Measurements from ENCODE around the gene NSL1.
"Not testable (repeated sequence)": the region's sequence is repeated elsewhere in the genome, so short reads cannot be mapped to it uniquely, and the experiment has no call there.

The NSL1 gene

DNA sequence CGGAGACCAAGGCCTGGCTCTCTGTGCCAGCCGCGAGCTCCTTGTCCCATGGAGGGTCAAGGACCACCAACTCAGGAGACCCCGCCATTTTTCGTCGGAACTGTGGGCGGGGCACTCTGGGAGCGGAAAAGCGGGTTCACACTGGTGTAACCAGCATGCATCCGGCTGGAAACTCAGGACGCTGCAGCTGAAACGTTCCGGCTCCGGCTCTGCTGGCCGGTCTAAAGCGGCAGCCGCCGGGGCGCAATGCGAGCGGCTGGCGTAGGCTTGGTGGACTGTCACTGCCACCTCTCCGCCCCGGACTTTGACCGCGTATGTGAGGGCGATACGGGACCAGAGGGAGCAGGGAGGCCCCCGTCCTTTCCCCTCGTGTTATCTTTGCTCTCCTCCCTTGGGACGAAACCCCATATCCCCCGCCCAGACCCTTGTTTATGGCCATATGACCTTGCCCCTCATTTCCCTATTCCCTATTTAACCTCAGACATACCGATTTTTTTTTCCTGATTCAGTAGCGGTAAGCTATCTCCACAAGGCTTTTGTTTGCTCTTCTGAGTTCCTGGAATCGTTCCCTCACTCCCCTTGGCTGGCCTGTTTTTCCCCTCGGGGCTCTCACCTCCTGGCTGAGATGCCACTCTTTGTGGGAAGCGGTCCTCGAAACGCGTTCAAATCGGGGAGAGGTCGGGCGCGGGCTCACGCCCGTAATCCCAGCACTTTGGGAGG, at the start of gene NSL1, which contains the start of gene TATDN3:
Gene NSL1 (minus strand): TSS at position 102 of the 720 bp plus-strand sequence. CDS start 14 bp downstream, at position 88.
Gene TATDN3 (plus strand): TSS at position 219 of the 720 bp plus-strand sequence. CDS start 28 bp downstream, at position 247.
- peak; percentile 94 for DNase-seq

GRCh38 chr1:212838145-212838544, 46.6 kb upstream of the NSL1 start:
- no peak for DNase-seq

- not testable (repeated sequence) for DNase-seq
Observed at GRCh38 chr1:212833211-212834207, 41.9 kb upstream of the NSL1 start.

DNA sequence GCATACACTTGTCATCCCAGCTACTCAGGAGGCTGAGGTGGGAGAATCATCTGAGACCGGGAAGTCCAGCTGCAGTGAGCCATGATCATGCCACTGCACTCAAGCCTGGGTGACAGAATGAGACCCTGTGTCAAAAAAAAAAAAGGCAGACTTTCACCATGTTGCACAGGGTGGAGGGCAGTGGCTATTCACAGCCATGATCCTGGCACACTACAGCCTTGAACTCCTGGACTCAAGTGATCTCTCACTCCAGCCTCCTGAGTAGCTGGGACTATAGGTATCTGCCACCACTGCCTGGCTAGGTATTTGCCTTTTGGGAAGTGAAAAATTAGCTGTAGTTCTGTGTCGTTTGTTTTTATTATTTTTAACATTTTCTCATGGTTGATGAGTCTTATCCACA, 36.8 kb upstream of the NSL1 start:
- DNase-seq: no peak

- DNase-seq: no peak
Observed at GRCh38 chr1:212827831-212828278, 36.3 kb upstream of the NSL1 start.

DNA sequence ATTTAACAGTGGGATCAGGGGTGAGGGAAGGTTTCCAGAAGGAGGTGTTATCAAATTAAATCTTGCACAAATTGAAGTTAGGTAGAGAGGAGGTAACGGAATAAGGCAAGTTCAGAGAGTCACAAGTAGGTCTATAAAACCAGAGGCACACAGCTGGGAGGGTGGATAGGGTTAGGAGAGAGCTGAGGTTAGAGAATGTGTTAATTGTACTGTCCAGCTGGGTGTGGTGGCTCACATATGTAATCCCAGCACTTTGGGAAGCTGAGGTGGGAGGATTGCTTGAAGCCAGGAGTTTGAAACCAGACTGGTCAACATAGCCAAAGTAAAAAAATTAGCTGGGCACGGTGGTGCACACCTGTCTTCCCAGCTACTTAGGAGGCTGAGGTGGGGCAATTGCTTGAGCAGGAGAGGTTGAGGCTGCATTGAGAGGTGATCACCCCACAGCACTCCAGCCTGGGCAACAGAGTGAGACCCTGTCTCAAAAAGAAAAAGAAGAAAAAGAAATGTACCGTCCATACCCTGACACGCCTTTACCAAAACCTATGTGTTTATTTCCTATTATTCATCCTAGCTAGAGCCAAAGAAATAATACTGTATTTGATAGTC, 35.7 kb upstream of the NSL1 start:
- no peak for DNase-seq

GRCh38 chr1:212825798-212826452, 34.3 kb upstream of the NSL1 start:
- no peak for DNase-seq

DNA sequence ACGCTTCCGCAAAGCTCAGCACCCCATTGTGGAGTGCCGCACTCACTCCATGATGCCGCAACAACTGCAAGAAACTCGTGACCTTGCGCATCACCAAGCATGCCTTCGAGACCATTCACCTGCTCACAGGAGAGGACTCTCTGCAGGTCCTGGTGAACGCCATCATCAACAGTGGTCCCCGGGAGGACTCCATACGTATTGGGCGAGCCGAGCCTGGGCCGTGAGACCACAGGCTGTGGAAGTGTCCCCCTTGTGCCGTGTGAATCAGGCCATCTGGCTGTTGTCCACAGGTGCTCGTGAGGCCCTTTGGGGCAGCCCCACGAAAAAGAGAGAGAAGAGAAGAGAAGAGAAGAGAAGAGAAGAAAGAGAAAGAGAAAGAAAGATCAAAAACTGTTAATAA, 32.6 kb upstream of the NSL1 start:
- DNase-seq: no peak

DNA sequence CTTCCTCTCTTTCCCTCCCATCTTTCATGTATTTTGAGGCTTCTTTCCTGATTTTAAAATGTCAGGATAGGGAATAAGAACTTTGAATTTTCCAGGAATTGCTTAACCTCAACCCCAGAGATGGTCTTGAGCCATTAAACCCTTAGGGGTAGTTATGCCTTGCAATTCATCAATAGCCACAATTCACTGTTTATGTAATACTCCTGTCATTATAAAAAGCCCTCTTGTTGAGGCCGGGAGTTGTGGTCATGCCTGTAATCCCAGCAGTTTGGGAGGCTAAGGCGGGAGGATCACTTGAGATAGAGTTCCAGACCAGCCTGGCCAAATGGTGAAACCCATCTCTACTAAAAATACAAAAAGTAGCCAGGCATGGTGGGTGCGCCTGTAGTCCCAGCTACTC, 31.4 kb upstream of the NSL1 start:
- no peak for DNase-seq

DNA sequence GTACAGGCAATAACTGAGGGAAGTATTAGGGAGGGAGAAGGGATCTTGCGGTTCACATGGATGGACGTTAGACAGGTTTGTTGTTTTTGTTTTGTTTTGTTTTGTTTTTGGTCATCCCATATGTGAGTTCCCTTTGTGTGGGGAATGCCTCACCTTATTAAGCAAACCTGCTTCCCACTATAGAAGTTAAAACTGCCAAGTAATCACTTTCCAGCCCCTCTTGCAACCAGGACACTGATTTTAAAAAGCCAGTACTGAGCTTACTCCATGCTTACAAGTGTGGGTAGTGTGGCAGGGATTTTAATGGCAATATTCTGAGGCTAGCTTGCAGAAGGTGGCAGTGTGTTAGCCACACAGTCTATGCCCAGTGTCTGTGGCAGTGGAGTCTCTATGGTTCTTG, 29.4 kb upstream of the NSL1 start:
- DNase-seq: no peak

DNA sequence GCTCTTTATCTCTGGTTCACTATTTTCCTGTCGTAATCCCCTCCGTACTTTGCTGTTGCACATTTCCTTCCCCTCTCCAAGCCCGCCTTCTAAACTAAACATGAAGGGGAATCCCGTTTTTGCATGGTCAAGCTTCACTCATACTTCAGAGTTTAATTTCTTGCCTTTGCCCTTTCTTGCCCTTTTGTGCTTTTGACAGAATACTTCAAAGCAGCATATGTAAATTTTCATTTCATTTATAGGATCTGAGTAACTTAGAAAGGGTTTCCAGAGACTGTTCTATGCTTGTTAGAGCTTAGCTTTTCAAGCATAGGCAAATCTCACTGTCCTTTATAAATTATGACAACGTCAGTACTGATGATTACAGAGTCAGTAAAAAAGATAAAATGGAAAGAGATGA, 28.1 kb upstream of the NSL1 start:
- no peak for DNase-seq

DNA sequence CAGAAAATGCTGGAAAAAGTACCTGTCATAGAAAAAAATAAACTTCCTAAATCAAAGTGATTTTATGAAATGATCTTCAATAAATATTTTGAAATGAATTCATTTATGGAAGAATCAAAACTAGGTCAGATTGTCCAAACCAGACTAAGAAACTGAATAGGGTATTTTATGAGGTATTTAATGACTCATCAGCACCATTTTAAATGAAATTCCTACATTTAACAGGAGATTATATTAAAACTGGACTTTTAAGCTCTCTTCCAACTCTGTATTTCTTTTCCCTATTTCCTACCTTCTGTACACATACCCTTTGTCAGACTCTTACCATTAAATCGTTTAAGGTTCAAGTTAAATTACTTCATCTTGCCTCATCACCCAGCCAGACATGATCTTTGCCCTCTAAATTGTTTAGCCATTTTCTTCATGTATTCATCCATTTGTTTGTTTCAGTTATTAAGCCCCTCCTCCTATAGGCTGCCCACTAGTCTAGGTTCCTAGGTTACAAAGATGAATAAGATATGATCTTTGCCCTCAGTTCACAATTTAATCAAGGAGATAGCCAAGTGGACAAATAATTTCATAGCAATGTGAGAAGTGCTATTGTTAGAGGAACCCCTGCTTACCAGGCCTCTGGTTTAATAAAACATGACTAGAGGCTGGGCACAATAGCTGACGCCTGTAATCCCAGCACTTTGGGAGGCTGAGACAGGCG, 25.1 kb upstream of the NSL1 start:
- no peak for DNase-seq

DNA sequence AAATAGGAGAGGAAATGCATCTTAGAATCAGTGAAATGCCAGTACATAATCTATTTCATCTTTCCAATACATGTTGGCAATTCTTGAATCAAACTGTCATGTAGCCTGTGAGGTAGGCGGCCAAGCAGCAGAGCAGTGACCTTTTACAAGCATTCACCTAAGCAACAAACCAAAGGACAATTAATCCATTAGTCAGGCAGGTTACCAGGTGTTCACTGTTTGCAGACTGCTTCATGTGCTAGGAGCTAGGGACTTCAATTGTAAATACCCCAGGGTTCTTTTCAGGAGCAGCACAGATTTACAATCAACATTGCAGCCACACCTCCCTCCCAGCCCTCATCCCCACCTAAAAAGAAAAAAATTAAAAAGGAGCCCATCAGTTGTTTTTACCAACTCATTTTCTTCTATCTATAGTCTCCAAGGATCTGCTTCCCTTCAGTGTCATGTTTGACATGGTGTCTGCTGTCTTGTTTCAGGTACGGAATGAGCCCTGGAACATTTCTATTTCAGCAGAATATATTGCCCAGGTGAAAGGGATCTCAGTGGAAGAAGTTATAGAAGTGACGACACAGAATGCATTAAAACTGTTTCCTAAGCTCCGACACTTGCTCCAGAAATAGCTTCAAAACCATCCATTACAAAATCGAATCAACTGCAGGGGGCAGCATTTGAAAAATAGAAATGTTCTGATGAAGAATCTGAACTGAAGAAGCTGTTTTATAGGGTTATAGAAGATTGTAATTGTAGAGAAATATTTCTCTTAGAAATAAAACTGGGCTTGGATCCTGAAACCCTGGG, 23.2 kb upstream of the NSL1 start:
- DNase-seq: no peak

GRCh38 chr1:212805767-212806166, 14.2 kb upstream of the NSL1 start:
- DNase-seq: no peak

DNA sequence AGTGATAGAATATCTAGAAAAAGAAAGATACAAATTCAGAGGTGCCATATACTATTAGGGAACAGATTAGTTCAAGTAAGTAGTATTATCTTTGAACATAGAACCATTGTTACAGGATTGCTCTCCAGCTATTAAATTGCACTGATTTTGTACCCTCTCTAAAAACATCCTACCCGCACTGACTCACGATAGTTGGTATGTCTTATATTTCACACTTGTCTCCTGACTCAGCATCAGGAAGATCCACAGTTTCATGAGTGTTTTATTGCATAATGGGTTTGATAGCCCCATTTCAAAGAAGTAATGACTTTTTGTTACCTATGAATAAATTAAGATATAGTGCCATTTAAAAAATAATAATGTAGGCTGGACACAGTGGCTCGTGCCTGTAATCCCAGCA, 6.1 kb upstream of the NSL1 start:
- DNase-seq: no peak

DNA sequence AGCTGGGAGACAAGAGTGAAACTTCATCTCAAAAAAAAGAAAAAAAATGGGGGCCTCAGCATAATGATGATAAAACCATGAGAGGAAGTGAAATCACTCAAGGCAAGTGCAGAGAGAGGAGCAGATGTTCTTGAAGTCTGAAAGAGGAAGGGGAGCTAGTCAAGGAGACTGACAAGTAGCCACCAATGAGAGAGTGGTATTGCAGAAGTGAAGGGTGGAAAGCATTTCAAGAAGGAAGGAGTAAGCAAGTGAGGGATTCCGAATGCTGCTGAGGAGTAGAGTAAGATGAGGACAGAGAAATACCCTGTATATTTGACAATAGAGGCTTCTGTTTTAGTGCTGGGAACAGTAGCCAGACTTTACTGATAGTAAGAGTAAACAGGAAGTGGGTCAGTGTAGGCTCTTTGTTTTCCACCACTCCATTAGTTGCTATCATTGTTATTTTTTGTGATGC, 3.0 kb upstream of the NSL1 start:
- no peak for DNase-seq

- DNase-seq: no peak
Observed at GRCh38 chr1:212792396-212792908, 875 bp upstream of the NSL1 start.

DNA sequence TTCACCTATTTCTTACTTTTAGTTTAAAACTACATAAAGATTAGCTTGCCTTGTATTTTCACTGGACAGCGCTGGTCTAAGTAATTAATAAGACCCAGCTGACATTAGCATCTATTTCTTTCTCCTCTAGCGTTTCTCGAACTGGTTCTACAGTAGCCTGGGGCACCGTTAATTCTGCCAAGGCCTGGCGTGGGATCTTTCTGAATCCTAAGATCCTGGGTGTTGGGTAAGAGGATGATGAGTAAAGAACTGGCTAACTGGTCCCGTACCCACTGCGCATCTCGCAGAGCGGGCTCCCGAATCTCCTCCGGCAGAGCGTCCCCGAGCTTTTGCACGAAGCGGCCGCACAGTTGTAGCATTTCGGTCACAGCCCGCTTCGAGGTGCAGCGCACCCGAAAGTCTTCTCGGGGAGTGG, 309 bp downstream of the NSL1 start:
- DNase-seq: no peak

- DNase-seq: no peak
Observed at GRCh38 chr1:212785871-212786270, 5.7 kb downstream of the NSL1 start.

- DNase-seq: no peak
Observed at GRCh38 chr1:212783976-212784375, 7.6 kb downstream of the NSL1 start.
